CD4-positive, alpha-beta T cell (primary cell): ENCODE data around the gene BPIFB6. TPM values are rescaled to one million over a fixed set of nuclear protein-coding genes. Genes with fewer than 3 reads are reported as not detected.

Source experiments
- ATAC-seq: fragments of 200-7000 bp; cut with Tn5 transposase; one replicate; pipeline ENCODE4 v1.10.0; 2022; ENCODE audit warnings: mild to moderate bottlenecking; ENCODE audit not compliant: poor library complexity
- CTCF ChIA-PET: fragments of 350-600 bp; sonication (Branson Sonifier 250); formaldehyde crosslinking; loops from one replicate; lab custom pipeline; 2021; ENCODE audit warnings: antibody characterized with exemption, inconsistent platforms; lab: Charles Lee
- POLR2A ChIA-PET: fragments of 350-600 bp; sonication (Branson Sonifier 250); formaldehyde crosslinking; loops from one replicate; lab custom pipeline; 2021; ENCODE audit warnings: antibody characterized with exemption, inconsistent platforms; lab: Charles Lee
- DNase-seq, 14 experiments: peaks; one replicate each; pipeline ENCODE4 v3.0.0-alpha.2; 2013 to 2020; ENCODE audit warnings: mixed read lengths in 2 of 14
- H3K27ac ChIP-seq, 2 donors: one replicate each; pipeline versions ENCODE4 v1.5.1 to v1.7.0; 2013; ENCODE audit warnings: low read length in 2 of 2, low read depth in 1 of 2, mild to moderate bottlenecking in 1 of 2
- H3K27me3 ChIP-seq, 2 experiments: 1 replicate in 1 of 2; 2 replicates in 1 of 2; pipeline versions ENCODE4 v1.6.1 to v1.7.0; 2013; ENCODE audit warnings: low read length in 2 of 2, control low read depth in 1 of 2, mild to moderate bottlenecking in 1 of 2, moderate library complexity in 1 of 2; ENCODE audit not compliant: insufficient read depth in 2 of 2, control insufficient read depth in 1 of 2
- H3K36me3 ChIP-seq: one replicate; pipeline ENCODE4 v1.6.1; 2013; ENCODE audit warnings: low read length, control low read depth; ENCODE audit not compliant: insufficient read depth
- H3K4me1 ChIP-seq: one replicate; pipeline ENCODE4 v1.6.1; 2013; ENCODE audit warnings: low read length, control low read depth; ENCODE audit not compliant: insufficient read depth
- H3K4me3 ChIP-seq: one replicate; pipeline ENCODE4 v1.5.1; 2013; ENCODE audit warnings: mild to moderate bottlenecking, low read length, moderate library complexity
- H3K9me3 ChIP-seq, 2 experiments: 1 replicate in 1 of 2; 2 replicates in 1 of 2; pipeline versions ENCODE4 v1.6.1 to v1.7.0; 2013; ENCODE audit warnings: low read length in 2 of 2, mild to moderate bottlenecking in 2 of 2, control low read depth in 1 of 2, moderate library complexity in 1 of 2; ENCODE audit not compliant: control insufficient read depth in 1 of 2, insufficient read depth in 1 of 2
- H3K27ac Mint-ChIP-seq: one replicate; pipeline ENCODE4 v1.8.0; 2020; ENCODE audit warnings: mixed read lengths
- H3K27me3 Mint-ChIP-seq: one replicate; pipeline ENCODE4 v1.8.0; 2021; ENCODE audit warnings: mixed read lengths
- H3K36me3 Mint-ChIP-seq: one replicate; pipeline ENCODE4 v1.8.0; 2021; ENCODE audit warnings: low read depth, mixed read lengths
- H3K4me1 Mint-ChIP-seq: one replicate; pipeline ENCODE4 v1.8.0; 2021; ENCODE audit warnings: low read depth, mixed read lengths
- H3K4me3 Mint-ChIP-seq: one replicate; pipeline ENCODE4 v1.8.0; 2020; ENCODE audit warnings: mild to moderate bottlenecking, mixed read lengths
- H3K9me3 Mint-ChIP-seq: one replicate; pipeline ENCODE4 v1.8.0; 2020; ENCODE audit warnings: mixed read lengths
- CTCF ChIP-seq: fragments of 200-600 bp; IDR thresholded peaks from one replicate; pipeline ENCODE4 v1.8.0; 2022; ENCODE audit warnings: antibody characterized with exemption, mild to moderate bottlenecking
- intact Hi-C, 2 experiments: fragments of 100-400 bp; cut with DNase I in 1 of 2; cut with micrococcal nuclease in 1 of 2; formaldehyde crosslinking; loops; one replicate each; pipeline versions ENCODE4 v1.15.1 to v1.9.0; 2023 to 2025; cut with DNase I, micrococcal nuclease
- total RNA-seq, 174 experiments: library from RNA in 2 of 174; stranded (reverse) in 2 of 174; gene quantifications; one replicate each; pipeline ENCODE4 v1.2.3 and lab custom pipeline; 2021 to 2026

BPIFB6 gene
- total RNA-seq, 2 experiments from 2014 or later = not detected

- H3K4me1 Mint-ChIP-seq = peaks cover 30% of the 10 kb centered on the region
- ATAC-seq = no peak
Observed at GRCh38 chr20:33072362-33072761, 40.9 kb downstream of the BPIFB6 start.

GRCh38 chr20:33072813-33073212 lies 41.4 kb downstream of the BPIFB6 start:
- H3K36me3 ChIP-seq = no peaks in the 10 kb centered on the region
- Mint-ChIP-seq H3K36me3 (no peaks in the 10 kb centered on the region), H3K4me1 (peaks cover 28% of the 10 kb centered on the region), H3K27me3 (no peaks in the 10 kb centered on the region), H3K27ac (no peak overlapping the region), H3K4me3 (no peak overlapping the region), H3K9me3 (no peaks in the 10 kb centered on the region)
- H3K27ac ChIP-seq = no peak overlapping the region
- peaks cover 19% of the 10 kb centered on the region for H3K4me1 ChIP-seq
- no peak for DNase-seq
- intact Hi-C loops = no loop called here
- CTCF ChIA-PET = no interaction called here
- TF ChIP-seq CTCF = no peak
- H3K9me3 ChIP-seq = no peaks in the 10 kb centered on the region
- POLR2A ChIA-PET = no interaction called here
- no peak overlapping the region for H3K4me3 ChIP-seq
- no peak for ATAC-seq
- no peaks in the 10 kb centered on the region for H3K27me3 ChIP-seq

More at GRCh38 chr20:33072362-33072761, 40.9 kb downstream of the BPIFB6 start:
- no peaks in the 10 kb centered on the region for H3K36me3 ChIP-seq
- no peaks in the 10 kb centered on the region for H3K9me3 ChIP-seq
- no peak for DNase-seq
- H3K27me3 ChIP-seq = no peaks in the 10 kb centered on the region
- Mint-ChIP-seq H3K27ac (no peak overlapping the region), H3K4me3 (no peak overlapping the region), H3K36me3 (no peaks in the 10 kb centered on the region), H3K9me3 (no peaks in the 10 kb centered on the region), H3K27me3 (no peaks in the 10 kb centered on the region)
- POLR2A ChIA-PET = no interaction called here
- H3K4me1 ChIP-seq = peaks cover 19% of the 10 kb centered on the region
- CTCF ChIA-PET = no interaction called here
- no peak overlapping the region for H3K4me3 ChIP-seq
- TF ChIP-seq CTCF = no peak
- intact Hi-C loops = no loop called here
- H3K27ac ChIP-seq = no peak overlapping the region

GRCh38 chr20:33074675-33075074 lies 43.2 kb downstream of the BPIFB6 start:
- Mint-ChIP-seq H3K9me3 (no peaks in the 10 kb centered on the region), H3K27ac (no peak overlapping the region), H3K36me3 (no peaks in the 10 kb centered on the region), H3K4me1 (peaks cover 15% of the 10 kb centered on the region), H3K4me3 (no peak overlapping the region), H3K27me3 (no peaks in the 10 kb centered on the region)
- ChIA-PET POLR2A (no interaction called here), CTCF (interaction anchor here (0.9 kb wide), 1 partner anchor 172 kb away, joined by 3 read pairs; no protein-coding TSS in a partner anchor)
- intact Hi-C loops = loop anchor here in 1 of 2 experiments (5.0 kb wide), 1 partner anchor 172 kb away; no protein-coding TSS in a partner anchor
- Histone ChIP-seq H3K27me3 (no peaks in the 10 kb centered on the region), H3K27ac (no peak overlapping the region), H3K4me1 (peaks cover 13% of the 10 kb centered on the region), H3K36me3 (no peaks in the 10 kb centered on the region), H3K4me3 (no peak overlapping the region), H3K9me3 (no peaks in the 10 kb centered on the region)
- DNase-seq = no peak
- no peak for TF ChIP-seq CTCF
- ATAC-seq = no peak
